NCI-H1092 treated with DMSO at 0.1 percent for 48 hours (cell line): ENCODE measurements around the gene SNED1.

Source experiments
- DNase-seq: peaks from one replicate; lab custom pipeline; 2025; lab: John Stamatoyannopoulos, UW

The SNED1 gene

DNA sequence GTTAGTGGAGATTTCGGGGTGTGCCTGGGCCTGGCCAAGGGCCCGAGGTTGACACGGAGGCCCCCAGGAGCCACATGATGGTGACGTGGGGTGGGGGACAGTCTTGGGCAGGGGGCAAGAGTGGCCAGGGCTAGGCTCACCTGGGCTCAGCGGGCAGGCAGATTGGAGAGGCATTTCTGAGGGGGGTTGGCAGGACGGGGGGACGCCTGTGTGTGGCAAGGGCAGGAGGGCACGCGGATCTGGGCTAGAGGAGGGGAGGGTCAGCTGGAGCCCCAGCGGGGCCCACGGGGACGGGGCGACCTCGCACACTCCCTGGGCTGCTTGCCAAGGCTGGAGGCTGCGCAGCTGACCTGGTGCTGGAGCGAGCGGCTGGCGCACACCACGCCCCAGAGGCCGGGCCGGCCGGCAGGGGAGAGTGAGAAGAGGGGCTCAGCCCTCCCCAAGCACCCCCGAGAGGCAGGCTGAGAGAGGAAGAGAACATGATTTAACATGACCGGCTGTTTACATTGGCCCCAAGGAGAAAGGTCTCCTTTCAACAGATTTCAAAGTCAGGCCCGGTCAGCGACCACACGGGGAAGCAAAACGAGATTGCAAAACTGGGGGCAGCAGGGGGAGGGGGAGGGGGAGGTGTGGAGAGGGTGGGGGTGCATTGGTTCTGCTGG is 38.0 kb upstream of the SNED1 start:
- DNase-seq, result peak; percentile 11

GRCh38 chr2:240960971-240961876 is 37.2 kb upstream of the SNED1 start:
- no peak for DNase-seq

GRCh38 chr2:240961910-240962299 is 36.5 kb upstream of the SNED1 start:
- DNase-seq, result no peak

GRCh38 chr2:240962300-240963064 is 35.9 kb upstream of the SNED1 start:
- DNase-seq, result no peak

GRCh38 chr2:240963065-240963867 is 35.2 kb upstream of the SNED1 start:
- no peak for DNase-seq

- DNase-seq, result no peak
Observed at GRCh38 chr2:240963868-240964703, 34.3 kb upstream of the SNED1 start.

DNA sequence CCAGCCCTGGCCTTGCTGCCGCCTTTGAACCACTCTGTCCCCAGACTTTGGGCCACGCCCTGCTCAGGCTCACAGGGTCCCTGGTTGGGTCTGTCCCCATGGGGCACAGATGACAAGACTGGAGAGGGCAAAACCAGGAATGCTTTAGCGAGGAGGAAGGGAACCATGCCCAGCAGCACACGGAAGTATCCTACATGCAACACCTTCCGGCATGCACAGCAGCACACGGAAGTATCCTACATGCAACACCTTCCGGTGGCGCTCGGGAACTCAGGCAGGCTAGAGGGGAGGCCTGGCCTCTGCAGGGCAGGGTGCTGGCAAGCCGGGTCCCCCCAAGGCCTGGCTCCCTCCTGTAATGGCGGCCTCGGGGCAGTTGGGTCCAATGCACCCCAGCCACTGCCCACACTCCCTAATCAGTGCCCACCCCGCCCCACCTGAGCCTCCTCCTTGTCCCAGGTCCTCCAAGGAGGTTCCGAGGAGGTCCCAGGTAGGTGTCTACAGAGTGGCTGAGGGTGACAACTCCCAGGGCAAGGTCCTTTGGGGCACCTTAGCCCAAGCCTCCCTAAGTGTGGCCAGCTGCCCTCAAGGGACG is 33.6 kb upstream of the SNED1 start:
- no peak for DNase-seq

- DNase-seq, result no peak
Observed at GRCh38 chr2:240965296-240965904, 33.0 kb upstream of the SNED1 start.

GRCh38 chr2:240965905-240966456 is 32.4 kb upstream of the SNED1 start:
- no peak for DNase-seq

- DNase-seq, result no peak
Observed at GRCh38 chr2:240966457-240966905, 31.9 kb upstream of the SNED1 start.

- no peak for DNase-seq
Observed at GRCh38 chr2:240966906-240967680, 31.3 kb upstream of the SNED1 start.

GRCh38 chr2:240967681-240968621 is 30.5 kb upstream of the SNED1 start:
- no peak for DNase-seq

DNA sequence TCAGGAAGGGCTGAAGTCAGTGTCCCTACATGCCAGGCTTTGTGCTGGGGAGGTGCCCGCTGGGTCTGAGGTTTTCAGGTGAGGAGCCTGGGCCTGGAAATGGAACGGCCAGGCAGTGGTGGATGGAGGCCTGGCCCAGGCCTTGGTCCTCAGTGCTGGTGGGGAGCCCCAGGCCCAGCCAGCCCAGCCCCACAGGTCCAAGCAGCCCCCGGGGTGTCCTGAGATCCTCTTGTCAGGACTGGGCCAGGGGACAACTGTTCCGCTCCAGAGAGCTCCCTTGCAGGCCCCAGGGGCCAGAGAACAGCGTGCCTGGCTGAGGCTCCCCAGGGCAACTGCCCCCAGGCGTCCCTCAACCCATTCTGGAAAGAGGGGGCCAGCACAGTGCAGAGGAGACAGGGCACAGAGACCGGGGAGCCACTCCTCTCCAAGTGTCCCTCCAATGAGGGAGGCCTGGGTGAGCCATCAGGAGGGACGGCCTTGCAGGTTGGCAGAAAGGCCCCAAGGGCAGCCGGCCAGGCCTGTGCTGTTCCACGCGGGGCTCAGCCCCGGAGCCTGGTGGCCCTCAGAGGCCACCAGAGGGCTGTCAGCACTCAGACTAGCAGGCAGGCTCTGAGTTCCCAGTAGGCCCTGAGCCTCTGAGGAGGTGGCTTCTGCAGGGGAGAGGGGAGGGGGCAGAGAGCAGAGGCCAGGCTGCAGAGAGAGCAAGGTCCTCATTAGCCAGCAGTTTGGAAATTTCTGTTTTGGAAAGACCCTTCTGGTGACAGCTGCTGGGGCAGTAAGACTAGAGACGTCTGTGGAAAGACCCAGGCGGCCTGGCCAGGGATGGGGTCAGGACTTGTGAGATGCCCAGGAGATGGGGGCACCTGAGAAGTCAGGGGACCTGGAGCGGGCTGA is 29.4 kb upstream of the SNED1 start:
- DNase-seq, result no peak

DNA sequence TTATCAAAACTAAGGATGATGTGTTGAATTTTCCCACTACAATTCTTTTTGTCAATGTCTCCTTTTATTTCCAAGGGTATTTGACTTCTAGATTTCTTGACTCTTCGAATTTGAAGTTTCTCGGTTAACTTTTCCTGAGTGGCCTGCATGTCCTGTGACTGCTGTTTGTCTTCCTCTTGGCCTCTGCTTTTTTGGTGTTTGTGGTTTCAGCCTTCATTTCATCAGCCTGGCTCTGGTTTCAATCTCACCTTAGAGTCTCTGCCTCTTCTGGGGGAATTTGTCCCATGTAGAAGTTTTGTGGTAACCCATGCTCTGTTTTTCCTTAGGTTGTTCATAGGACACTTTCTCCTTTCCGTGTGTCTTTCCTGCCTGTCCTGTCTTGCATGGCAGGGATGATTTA is 28.3 kb upstream of the SNED1 start:
- DNase-seq, result no peak

DNA sequence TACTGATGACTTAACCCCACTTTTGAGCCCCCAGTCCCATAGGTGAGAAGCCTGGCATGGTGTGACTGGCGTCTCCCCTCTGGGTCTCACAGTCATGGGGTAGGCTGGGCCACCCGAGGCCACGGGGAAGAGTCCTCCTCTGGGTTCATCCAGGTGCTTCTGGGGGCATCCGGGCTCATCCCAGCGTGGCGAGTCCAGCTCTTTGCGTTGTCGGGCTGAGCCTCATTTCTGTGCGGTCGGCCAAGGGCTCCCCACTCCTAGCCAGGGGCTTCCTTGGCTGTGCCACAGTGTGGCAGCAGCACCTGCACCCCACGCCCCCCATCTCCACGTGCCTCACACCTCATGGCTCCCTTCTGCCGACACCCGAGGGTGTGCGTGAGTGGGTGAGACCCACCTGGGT is 27.6 kb upstream of the SNED1 start:
- DNase-seq, result no peak

GRCh38 chr2:240972201-240972600 is 26.2 kb upstream of the SNED1 start:
- DNase-seq, result no peak
